ENCODE measurements around the gene OTX2.

OTX2 gene

DNA sequence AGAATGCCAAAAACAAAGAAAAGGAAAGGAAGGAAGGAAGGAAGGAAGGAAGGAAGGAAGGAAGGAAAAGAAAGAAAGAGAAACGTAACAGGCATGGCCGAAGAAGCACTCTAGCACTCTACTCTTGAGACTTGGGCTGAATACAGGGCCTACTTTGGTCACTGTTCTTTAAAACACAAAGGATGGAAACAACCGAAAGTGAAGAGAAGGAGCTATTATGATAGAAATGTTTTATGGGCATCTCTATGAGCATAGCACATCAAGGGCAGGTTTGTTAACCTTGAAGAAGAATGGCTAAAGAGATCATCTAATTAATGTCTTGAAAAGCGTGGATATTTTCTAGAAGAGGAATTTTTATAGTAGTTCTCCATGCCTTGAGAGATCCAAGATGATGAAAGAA is 15.9 kb upstream of the OTX2 start:
- Histone ChIP-seq H3K4me1 (ENCODE audit: control insufficient read depth, insufficient read depth, low read length) (no peaks in the 10 kb centered on the region), H3K27ac (ENCODE audit: low read depth, low read length) (no peak overlapping the region), H3K27me3 (ENCODE audit: control insufficient read depth, insufficient read depth, low read length) (peaks cover 4% of the 10 kb centered on the region), H3K36me3 (ENCODE audit: control insufficient read depth, insufficient read depth, low read length) (no peaks in the 10 kb centered on the region), H3K9me3 (ENCODE audit: control insufficient read depth, insufficient read depth, low read length) (no peaks in the 10 kb centered on the region), H3K9ac (ENCODE audit: low read depth, low read length) (no peak overlapping the region), H3K4me3 (ENCODE audit: low read depth, low read length) (no peak overlapping the region)

DNA sequence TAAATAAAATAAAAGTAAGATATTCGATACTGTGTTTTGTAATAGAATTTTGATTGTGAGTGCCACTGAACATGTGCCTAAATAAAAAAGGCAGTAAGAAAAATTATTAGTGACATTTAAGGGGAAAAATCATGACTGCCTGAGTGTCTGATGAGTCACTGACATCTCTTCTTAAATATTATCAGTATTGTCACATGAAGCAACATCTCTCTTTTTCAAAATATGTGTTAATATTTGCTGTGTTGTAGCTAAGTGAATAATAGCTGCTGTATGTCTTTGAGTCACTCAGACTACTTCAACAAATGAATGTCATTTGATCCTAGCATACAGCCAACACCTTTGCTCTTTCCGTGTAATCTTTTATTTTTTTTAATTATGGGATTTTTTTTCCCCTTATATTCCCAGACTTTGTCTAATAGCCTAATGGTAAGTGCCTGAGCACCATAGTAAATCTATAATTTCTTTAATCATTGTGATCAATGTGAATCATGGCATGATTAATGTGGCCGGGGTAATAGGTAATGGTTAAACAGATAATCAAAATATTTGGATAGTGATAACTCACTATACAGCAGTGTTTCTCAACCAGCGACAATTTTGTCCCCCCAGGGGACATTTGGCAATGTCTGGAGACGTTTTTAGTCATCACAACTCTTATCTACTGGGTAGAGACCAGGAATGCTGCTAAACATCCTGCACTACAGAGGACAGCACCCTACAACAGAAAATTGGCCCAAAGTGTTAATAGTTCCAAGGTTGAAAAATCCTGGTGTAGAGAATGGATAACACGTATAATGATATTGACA is 11.7 kb upstream of the OTX2 start:
- Histone ChIP-seq H3K9ac (ENCODE audit: low read depth, low read length) (no peak overlapping the region), H3K4me1 (ENCODE audit: control insufficient read depth, insufficient read depth, low read length) (peaks cover 10% of the 10 kb centered on the region), H3K27ac (ENCODE audit: low read depth, low read length) (no peak overlapping the region), H3K36me3 (ENCODE audit: control insufficient read depth, insufficient read depth, low read length) (no peaks in the 10 kb centered on the region), H3K4me3 (ENCODE audit: low read depth, low read length) (no peak overlapping the region), H3K27me3 (ENCODE audit: control insufficient read depth, insufficient read depth, low read length) (peaks cover 42% of the 10 kb centered on the region), H3K9me3 (ENCODE audit: control insufficient read depth, insufficient read depth, low read length) (no peaks in the 10 kb centered on the region)

- Histone ChIP-seq H3K27ac (ENCODE audit: low read depth, low read length) (no peak overlapping the region), H3K27me3 (ENCODE audit: control insufficient read depth, insufficient read depth, low read length) (peaks cover 50% of the 10 kb centered on the region), H3K9me3 (ENCODE audit: control insufficient read depth, insufficient read depth, low read length) (no peaks in the 10 kb centered on the region), H3K9ac (ENCODE audit: low read depth, low read length) (no peak overlapping the region), H3K4me1 (ENCODE audit: control insufficient read depth, insufficient read depth, low read length) (peaks cover 13% of the 10 kb centered on the region), H3K4me3 (ENCODE audit: low read depth, low read length) (no peak overlapping the region), H3K36me3 (ENCODE audit: control insufficient read depth, insufficient read depth, low read length) (no peaks in the 10 kb centered on the region)
Observed at GRCh38 chr14:56821177-56821576, 10.9 kb upstream of the OTX2 start.

- H3K9ac ChIP-seq (ENCODE audit: low read depth, low read length): no peak overlapping the region
- H3K4me3 ChIP-seq (ENCODE audit: low read depth, low read length): peak overlapping the region; percentile 55
- H3K27me3 ChIP-seq (ENCODE audit: control insufficient read depth, insufficient read depth, low read length): peaks cover 83% of the 10 kb centered on the region
- H3K27ac ChIP-seq (ENCODE audit: low read depth, low read length): no peak overlapping the region
- H3K36me3 ChIP-seq (ENCODE audit: control insufficient read depth, insufficient read depth, low read length): no peaks in the 10 kb centered on the region
- H3K9me3 ChIP-seq (ENCODE audit: control insufficient read depth, insufficient read depth, low read length): no peaks in the 10 kb centered on the region
- H3K4me1 ChIP-seq (ENCODE audit: control insufficient read depth, insufficient read depth, low read length): peaks cover 50% of the 10 kb centered on the region
Observed at GRCh38 chr14:56817396-56817921, 7.2 kb upstream of the OTX2 start.

DNA sequence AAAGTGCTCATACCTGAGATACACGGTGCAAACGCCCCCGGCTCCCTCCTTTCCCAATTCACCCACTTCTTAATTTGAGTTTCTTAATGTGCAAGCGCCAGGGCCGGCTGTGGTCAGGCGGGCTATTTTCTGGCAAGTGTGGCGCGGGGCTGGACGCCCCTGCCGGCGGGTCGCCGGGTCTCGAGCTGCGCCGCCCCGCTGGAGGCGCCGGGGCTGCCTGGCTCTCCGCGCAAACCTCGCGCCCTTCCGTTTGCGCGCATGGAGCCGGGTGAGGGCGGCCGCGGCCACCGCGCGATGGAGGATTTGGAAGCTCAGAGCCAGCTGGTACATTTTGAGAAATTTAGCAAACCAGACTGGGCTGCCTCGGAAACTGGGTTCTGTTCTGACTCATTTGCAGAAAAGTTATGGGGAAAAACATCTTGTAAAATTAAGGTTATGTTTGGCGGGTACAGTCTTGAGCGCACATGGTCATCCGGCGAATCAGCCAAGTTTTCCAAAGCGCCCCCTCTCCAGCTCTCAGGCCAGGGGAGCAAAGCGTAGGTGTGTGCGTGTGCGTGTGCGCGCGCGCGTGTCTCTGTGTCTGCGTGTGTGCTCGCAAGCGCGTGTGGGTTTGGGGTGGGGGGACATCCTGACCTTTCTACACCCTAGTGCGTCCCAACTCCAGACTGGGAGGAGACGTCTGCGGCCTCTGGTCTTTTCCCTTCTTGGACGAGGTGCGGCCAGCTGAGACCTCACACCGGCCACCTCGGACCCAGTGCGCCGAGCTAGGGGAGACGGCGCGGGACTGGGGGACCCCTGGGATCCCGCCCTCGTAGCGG is 6.5 kb upstream of the OTX2 start:
- Histone ChIP-seq H3K9ac (ENCODE audit: low read depth, low read length) (no peak overlapping the region), H3K27me3 (ENCODE audit: control insufficient read depth, insufficient read depth, low read length) (peaks cover 90% of the 10 kb centered on the region), H3K27ac (ENCODE audit: low read depth, low read length) (no peak overlapping the region)

DNA sequence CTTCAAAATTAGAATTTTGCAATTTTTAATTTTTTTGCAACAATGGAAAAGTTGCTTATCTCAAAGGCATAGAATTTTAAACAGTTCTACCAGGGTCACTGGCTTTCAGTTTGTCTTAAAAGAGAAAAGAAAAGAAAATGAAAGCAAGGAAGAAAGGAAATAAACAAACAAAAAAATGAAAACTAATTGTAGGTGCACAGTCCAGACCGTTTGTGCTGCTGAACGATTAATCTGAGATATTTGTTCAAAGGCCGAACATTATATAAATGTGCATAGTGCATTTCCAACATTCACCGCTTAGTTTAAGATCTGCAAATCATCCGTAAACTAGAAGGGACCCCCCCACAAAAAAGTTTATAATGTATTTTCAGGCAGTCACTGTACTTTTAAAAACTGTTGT is 5.5 kb upstream of the OTX2 start:
- no peaks in the 10 kb centered on the region for H3K9me3 ChIP-seq (ENCODE audit: control insufficient read depth, insufficient read depth, low read length)
- peaks cover 100% of the 10 kb centered on the region for H3K27me3 ChIP-seq (ENCODE audit: control insufficient read depth, insufficient read depth, low read length)
- no peak overlapping the region for H3K9ac ChIP-seq (ENCODE audit: low read depth, low read length)
- H3K4me3 ChIP-seq (ENCODE audit: low read depth, low read length): peak overlapping the region; percentile 55; the same call in 1 of the 2 replicates
- H3K4me1 ChIP-seq (ENCODE audit: control insufficient read depth, insufficient read depth, low read length): peaks cover 56% of the 10 kb centered on the region
- no peak overlapping the region for H3K27ac ChIP-seq (ENCODE audit: low read depth, low read length)
- no peaks in the 10 kb centered on the region for H3K36me3 ChIP-seq (ENCODE audit: control insufficient read depth, insufficient read depth, low read length)

More for the DNA sequence above, 6.5 kb upstream of the OTX2 start:
- no peaks in the 10 kb centered on the region for H3K36me3 ChIP-seq (ENCODE audit: control insufficient read depth, insufficient read depth, low read length)
- H3K4me1 ChIP-seq (ENCODE audit: control insufficient read depth, insufficient read depth, low read length): peaks cover 54% of the 10 kb centered on the region
- H3K9me3 ChIP-seq (ENCODE audit: control insufficient read depth, insufficient read depth, low read length): no peaks in the 10 kb centered on the region
- peak overlapping the region; percentile 55 for H3K4me3 ChIP-seq (ENCODE audit: low read depth, low read length)

- Histone ChIP-seq H3K4me1 (ENCODE audit: control insufficient read depth, insufficient read depth, low read length) (peaks cover 62% of the 10 kb centered on the region), H3K27me3 (ENCODE audit: control insufficient read depth, insufficient read depth, low read length) (peaks cover 100% of the 10 kb centered on the region), H3K27ac (ENCODE audit: low read depth, low read length) (no peak overlapping the region)
Observed at GRCh38 chr14:56814969-56815700, 4.9 kb upstream of the OTX2 start.

DNA sequence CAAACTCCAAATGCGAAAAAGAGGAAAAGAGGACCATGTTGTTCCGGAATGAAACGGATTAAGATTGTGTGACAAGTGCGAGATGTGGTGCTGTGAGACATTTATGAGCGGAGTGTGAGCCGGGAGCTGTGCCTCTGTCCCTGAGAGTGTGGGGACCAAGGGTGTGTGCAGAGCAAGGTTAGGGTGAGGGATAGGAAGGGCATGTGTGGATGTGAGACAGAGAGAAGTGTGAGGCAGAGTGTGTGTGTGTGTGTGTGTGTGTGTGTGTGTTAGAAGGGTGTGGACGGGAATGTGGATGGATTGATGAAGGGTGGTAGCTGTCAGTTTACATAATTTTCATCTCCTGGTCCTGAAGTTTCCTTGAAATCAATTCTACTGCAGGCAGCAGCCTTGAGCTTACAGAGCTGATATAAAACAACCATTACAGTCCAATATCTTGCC is 4.3 kb upstream of the OTX2 start:
- H3K4me3 ChIP-seq (ENCODE audit: low read depth, low read length): peak overlapping the region; percentile 38
- H3K4me1 ChIP-seq (ENCODE audit: control insufficient read depth, insufficient read depth, low read length): peaks cover 68% of the 10 kb centered on the region
- H3K9me3 ChIP-seq (ENCODE audit: control insufficient read depth, insufficient read depth, low read length): no peaks in the 10 kb centered on the region
- H3K27me3 ChIP-seq (ENCODE audit: control insufficient read depth, insufficient read depth, low read length): peaks cover 100% of the 10 kb centered on the region
- no peaks in the 10 kb centered on the region for H3K36me3 ChIP-seq (ENCODE audit: control insufficient read depth, insufficient read depth, low read length)
- H3K27ac ChIP-seq (ENCODE audit: low read depth, low read length): no peak overlapping the region
- no peak overlapping the region for H3K9ac ChIP-seq (ENCODE audit: low read depth, low read length)

More at GRCh38 chr14:56814969-56815700, 4.9 kb upstream of the OTX2 start:
- H3K36me3 ChIP-seq (ENCODE audit: control insufficient read depth, insufficient read depth, low read length): no peaks in the 10 kb centered on the region
- H3K4me3 ChIP-seq (ENCODE audit: low read depth, low read length): no peak overlapping the region
- H3K9ac ChIP-seq (ENCODE audit: low read depth, low read length): no peak overlapping the region
- no peaks in the 10 kb centered on the region for H3K9me3 ChIP-seq (ENCODE audit: control insufficient read depth, insufficient read depth, low read length)

- Histone ChIP-seq H3K9ac (ENCODE audit: low read depth, low read length) (no peak overlapping the region), H3K27ac (ENCODE audit: low read depth, low read length) (no peak overlapping the region), H3K9me3 (ENCODE audit: control insufficient read depth, insufficient read depth, low read length) (no peaks in the 10 kb centered on the region), H3K4me1 (ENCODE audit: control insufficient read depth, insufficient read depth, low read length) (peaks cover 67% of the 10 kb centered on the region), H3K36me3 (ENCODE audit: control insufficient read depth, insufficient read depth, low read length) (no peaks in the 10 kb centered on the region), H3K4me3 (ENCODE audit: low read depth, low read length) (peak overlapping the region; percentile 65), H3K27me3 (ENCODE audit: control insufficient read depth, insufficient read depth, low read length) (peaks cover 100% of the 10 kb centered on the region)
Observed at GRCh38 chr14:56813143-56813551, 2.9 kb upstream of the OTX2 start.

DNA sequence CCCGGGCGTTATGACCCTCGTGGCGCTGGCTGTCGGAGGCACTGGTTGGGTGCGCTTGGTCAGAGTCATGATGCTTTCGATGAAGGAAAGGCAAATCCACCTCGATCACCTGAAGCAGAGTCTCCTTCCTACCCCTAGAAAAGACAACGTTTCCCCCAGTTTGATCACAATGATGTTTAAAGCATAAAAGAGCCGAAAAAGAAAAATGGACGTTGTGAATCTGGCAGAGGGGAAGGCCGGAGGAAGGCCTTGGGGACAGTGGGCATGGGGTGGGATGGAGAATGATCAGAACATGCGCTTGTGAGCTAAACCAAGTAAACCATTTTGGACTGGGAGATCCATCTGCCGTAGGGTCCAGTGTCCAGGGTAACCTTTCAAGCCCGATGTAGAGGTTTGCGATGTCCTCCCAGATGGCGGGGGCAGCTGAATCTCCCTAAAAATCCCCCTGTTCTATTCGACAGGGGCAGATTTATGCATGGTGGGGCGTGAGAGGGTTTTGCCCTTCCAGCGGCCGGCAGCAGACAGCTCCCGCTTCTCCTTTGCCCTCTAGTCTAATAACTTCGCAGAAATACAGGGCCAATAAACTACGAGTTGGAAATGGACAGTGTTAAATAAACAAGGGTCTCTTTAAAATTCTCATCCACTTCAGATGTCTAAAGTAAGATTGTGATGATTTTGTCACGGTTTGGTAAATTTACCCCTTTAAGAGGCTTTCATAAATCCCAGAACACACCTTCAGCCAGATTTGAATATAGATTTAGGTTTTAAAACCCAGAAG is 2.3 kb upstream of the OTX2 start:
- H3K9ac ChIP-seq (ENCODE audit: low read depth, low read length): no peak overlapping the region
- peak overlapping the region; percentile 65 for H3K4me3 ChIP-seq (ENCODE audit: low read depth, low read length)
- no peaks in the 10 kb centered on the region for H3K36me3 ChIP-seq (ENCODE audit: control insufficient read depth, insufficient read depth, low read length)
- H3K27ac ChIP-seq (ENCODE audit: low read depth, low read length): peak overlapping the region; percentile 1
- H3K27me3 ChIP-seq (ENCODE audit: control insufficient read depth, insufficient read depth, low read length): peaks cover 100% of the 10 kb centered on the region
- peaks cover 62% of the 10 kb centered on the region for H3K4me1 ChIP-seq (ENCODE audit: control insufficient read depth, insufficient read depth, low read length)
- H3K9me3 ChIP-seq (ENCODE audit: control insufficient read depth, insufficient read depth, low read length): no peaks in the 10 kb centered on the region

Measured in HUES48 (cell line).